NCI-H1092 treated with DMSO at 0.1 percent for 48 hours (cell line): ENCODE measurements around the gene ADAM12.

Experiments used
- DNase-seq: peaks from one replicate; lab custom pipeline; 2025; lab: John Stamatoyannopoulos, UW

The ADAM12 gene

DNA sequence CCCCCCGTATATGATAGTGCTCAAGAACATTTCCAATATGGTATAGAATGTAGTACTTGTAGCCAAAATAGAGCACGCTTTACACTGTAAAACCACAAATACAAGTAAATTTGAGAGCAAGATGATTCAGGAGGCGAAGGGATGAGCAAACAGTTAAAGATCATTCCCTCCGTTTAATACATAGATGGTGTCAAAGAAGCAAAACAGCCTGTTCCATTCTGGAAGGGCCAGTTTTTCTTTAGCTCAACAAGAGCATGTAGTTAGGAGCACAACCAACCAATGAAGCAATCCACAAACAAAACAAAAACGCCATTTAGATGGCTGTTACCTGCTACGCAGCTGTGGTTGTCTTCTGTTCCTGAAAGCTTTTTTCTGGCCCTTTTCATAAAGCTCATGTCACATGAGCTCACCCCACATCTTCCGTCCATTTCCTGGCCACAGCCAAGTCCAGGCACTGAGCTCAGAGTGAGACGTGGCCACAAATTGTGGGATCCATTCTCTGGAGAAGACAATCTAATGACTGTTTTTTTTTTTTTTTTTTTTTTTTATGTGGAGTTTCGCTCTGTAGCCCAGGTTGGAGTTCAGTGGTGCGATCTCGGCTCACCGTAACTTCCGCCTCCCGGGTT is 306.3 kb downstream of the ADAM12 start:
- no peak for DNase-seq

DNA sequence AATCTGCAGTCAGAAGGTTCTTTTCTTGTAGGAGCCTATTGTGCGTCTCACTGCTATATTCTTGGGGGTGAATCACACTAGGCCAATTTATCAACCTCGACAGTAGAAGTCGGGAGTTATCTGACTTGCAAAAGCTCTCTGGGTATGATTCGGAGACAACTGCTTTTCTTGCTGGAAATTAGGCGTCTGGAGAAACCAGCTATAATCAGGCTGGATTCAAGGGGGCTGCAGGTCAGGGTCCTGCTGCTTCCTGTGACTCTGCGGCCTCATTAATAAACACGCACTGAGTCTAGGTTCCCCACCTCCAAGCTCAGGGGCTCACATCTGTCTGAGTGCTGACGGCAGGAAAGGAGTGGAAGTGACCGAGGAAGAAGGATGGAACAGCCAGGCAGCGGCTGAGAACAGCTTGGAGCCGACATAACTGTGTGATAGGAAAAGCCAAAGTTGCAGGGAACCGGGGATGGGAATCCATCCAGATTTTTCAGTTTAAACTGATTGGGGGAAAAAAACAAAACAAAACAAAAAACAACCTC is 307.3 kb downstream of the ADAM12 start:
- no peak for DNase-seq

DNA sequence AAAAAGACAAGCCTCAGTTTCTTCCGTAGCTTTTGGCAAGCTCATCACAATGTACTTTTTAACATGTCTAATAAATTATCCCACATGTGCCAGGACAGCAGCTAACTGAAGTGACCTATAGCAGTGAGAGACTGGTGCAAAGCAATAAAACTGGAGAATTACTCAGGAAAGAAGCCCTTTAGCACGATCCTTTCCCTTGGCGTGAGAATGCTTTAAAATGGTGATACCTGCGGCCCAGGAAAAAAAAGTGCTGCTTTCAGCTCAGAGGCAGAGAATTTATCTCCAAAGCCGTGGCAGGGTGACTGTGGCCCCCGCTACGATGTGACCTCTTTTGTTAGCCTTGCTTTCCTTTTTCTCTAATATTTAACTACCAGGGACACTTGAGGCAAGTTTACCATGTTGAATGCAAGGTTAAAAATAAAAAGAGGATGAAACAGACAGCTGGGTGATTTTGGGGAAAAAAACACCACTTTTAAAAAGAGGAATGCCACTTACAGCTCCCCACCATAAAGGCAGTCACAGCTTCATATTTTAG is 307.9 kb downstream of the ADAM12 start:
- DNase-seq, result no peak

DNA sequence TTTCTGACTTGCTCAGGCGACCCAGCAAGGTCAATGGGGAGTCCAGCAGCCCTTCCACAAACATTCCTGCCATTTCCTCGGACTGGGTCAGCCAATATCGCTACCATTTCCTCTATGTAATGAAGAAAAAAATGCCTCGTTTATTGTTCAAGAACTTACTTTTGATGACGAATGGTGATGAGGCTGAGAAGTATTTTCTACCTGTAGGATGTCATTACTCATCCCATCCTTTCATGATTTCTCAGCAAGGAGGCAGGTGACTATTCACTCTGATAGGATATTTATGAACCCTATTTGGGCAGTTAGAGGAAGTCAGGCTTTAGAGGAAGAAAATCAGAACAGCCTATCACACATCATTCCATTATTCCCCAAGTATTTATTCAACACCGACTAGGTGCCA is 313.3 kb downstream of the ADAM12 start:
- DNase-seq, result no peak

DNA sequence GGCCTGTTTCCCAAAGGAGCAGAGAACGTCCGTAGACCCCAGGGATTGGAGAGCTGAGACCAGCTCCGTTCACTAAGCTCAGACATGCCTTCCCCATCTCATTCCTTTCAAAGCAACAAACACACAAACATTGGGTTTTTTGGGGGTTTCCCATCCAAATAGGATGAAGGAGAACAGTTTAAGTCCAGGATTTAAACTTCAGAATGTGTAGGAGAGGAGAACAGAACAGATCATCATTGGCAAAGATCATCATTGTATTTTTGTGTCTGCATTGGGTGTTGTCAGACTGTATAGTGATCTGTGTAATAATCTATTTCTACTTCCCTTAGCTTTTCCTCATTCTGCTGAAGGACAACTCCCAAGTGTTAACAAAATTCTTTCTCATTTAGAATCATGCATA is 314.0 kb downstream of the ADAM12 start:
- no peak for DNase-seq

DNA sequence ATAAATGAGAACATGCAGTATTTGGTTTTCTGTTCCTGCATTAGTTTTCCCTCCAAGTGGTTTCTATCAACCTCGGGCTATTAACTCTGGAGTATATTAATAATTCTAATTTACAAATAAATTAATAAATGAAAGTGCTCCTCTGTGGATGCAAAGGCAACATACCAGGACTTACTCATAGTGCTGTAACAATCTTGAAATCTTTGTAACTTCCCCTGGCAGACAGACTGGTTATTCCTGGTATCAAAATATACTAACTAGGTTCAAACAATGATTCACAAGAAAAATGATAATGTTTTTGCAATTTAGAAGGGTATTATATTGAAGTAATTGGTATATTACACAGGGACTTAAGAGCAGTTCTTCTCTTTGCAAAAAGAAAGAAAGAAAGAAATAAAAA is 314.7 kb downstream of the ADAM12 start:
- DNase-seq, result no peak

DNA sequence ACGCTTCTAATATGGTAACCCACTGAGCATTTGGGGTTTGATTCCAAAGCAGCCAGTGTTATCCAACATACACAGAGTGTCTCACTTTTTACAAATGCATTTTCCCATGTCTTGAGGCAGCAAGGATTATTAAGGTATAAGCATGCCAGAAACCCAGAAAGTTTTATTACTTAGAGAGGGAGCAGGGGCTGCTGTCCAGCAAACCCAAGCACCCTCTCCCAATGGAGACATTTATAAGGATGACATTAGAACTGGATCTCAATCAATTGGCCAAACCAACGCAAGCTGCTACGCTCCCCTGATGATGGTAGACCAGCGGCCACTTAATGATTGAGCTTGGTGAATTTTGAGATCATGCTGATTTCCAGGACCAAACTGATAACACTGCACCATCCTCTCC is 315.7 kb downstream of the ADAM12 start:
- no peak for DNase-seq

DNA sequence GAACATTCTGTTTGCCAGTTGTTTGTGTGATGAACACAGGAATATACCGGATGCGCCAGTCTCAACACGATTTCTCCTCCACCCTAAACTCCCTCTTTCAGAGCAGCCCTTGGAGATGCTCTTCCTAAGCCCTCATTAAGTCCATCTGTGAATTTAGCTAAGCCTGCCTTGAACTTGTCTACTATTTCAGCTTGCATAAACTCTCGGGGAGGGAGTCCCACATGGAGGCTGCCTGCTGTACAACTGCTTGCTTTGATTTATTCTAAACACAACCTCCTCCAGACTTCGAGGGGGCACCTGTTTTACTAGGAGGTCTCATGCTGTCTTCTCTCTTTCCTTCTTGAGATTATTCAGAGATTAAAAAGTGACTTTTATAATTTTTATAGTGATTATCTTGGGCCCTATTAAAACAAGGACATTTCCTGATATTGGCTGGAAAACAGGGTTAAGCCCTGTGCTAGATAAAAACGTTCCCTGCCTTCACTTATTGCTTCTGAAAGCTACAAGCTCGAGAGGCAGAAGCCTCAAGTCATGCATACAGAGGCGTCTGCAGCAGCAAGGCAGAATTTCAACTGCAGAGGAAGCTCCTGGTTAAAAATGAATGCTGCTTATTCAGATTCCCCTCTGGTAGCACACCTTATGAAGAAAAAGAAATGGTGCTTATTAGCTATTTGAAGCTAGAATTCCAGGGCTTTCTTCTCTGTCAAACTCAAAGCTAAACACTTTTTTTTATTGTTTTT is 317.6 kb downstream of the ADAM12 start:
- no peak for DNase-seq

DNA sequence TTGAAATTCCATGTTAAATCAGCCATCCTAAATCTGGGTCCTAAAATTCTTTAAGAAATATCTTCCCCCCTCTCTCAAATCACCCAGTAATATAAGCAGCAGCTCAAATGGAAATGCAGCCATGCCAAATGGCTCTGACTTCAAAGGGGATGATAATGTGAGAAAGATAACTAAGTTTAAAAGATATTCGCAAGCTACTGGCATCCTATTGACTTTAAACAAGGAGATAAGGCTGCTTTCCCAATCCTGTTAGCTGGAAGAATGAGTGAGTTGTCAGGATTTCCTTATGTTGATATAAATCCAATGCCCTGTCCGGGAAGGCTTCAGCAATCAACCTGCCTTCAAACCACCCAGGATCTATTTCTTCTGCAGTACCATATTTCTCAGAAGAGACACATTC is 320.0 kb downstream of the ADAM12 start:
- DNase-seq, result no peak

DNA sequence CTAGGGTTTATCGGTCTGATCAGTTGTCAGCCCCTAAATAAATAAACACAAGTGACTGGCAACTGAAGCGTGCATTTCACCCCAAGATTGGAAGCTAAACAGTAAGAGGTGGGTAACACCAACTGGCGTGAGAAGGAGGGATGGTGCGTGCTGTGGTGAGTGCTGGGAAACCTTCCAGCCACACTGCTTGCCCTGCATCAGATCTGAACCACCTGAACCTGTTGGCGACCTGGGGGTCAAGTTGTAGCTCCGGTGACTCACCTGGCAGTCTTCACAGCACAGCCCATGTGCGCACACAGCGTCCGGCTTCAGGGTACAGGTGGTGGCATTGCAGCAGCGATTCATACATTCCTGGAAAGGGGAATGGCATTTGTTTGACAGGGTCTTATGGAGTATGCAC is 321.8 kb downstream of the ADAM12 start:
- no peak for DNase-seq

DNA sequence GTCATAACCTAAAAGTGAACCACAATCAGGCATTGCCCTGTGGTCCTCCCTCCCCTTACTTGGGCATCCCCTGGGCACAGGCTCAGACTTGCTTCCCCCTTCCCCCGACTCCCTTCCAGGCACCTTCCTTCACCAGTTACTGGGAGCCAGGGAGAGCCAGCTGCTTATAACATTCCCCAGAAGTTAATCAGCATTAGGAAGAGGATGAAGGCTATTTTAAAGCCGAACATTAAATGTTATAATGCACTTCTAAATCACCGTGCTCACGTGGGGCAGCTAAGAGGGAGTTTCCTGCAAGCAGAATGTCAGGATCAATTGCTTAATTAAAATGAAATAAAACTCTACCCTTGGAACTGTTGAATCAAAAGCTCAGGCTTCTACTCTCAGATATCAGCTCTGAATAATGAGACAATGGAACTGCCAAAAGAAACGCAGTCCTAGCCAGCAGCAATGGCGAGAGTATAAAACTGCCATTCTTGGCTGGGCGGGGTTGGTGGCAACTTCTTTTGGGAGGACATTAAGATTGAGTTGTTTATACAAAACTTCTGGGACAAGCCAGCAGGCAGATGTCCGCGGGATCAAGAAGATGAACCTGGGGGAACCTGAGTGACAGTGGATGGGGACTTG is 322.4 kb downstream of the ADAM12 start:
- DNase-seq, result no peak

DNA sequence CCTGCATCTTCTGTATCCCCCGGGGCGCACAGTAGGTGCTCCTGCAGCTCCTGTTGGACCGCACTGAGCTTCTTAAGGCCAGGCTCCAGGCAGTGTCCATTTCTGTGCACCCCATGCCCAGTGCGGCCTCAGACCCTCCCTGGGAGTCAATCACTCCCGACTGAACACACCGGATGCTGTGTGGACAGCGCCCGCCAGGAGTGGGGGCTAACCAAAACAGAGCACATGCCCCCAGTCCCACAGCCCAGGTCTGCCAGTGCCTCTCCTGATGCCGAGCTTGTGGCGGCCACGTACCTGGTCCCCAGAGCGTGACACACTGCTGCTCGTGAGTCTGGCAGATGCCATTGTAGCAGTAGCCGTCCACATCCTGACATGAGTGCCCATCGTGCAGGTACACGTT is 323.8 kb downstream of the ADAM12 start:
- DNase-seq, result no peak

DNA sequence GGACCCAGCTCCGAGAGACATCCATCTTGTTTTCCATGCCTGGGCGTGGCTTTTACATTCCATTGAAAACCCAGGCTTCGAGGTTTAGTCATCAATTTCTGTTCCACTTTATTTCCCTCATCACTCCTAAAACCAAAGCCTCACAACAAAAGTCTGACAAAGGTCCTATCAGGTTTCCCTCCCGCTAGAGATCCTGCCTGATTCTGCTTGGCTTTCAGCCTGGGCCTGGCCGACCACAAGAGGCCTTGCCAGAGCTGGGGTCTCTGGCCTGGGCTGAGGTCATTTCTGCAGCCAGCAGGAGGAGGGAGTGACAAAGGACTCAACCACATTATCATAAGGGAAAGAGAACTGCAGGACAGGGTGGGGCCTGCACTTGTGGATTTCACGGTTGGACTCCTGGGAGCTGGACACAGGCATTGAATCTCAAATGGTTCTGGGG is 324.9 kb downstream of the ADAM12 start:
- DNase-seq, result no peak

DNA sequence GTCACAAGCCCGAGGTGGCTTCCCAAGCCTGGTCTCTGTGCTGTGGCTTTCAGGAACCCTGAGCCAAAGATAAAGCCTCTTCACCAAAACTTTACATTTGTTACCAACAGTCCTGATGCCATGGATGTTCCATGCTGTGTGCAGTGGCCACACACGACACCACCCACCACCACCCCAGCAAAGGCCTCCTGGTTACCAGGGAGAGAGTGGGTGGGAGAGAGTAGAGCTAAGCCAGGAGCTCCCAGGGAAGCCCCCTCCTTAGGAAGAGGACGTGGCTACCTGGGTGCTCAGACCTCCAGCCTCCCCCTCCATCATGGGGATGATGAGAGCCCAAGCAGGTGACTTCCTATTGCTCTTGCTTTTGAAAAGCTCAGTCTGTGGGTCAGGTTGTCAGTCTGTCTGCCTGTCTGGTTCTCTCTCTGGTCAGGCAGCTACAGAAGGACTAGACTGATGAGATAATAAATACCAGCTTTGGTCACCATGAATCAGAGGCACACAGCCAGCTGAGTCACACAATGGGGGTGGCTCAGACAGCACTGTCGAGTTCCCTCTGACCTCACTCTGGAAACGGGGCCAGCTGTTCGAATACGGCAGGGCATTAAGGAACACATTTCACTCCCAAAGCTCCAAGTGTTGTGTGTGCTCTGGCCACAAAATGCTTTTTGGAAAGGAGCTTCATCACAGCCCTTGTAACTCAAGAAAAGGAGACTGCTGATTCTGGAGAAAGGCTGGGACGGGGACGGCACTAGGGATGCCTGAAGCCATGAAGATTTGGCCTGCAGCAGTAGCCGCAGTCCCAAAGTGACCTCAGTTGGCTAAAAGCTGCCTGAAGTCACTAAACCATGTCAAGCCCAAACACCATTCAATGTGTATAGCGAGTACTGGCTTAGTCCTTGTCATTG is 325.9 kb downstream of the ADAM12 start:
- DNase-seq, result no peak

DNA sequence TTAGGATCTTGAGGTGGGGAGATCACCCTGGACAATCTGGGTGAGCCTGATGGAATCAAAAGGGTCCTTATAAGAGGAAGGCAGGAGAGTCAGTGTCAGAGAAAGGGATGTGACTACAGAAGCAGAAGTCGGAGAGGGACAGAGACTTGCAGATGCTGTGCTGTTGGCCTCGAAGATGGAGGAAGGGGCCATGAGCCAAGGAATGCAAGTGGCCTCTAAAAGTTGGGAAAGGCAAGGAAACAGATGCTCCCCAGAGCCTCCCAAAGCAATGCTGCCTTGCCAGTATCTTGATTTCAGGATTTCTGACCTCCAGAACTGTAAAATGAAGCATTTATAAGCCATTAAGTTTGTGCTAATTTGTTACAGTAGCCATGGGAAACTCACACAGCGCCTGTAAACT is 326.8 kb downstream of the ADAM12 start:
- DNase-seq, result no peak

DNA sequence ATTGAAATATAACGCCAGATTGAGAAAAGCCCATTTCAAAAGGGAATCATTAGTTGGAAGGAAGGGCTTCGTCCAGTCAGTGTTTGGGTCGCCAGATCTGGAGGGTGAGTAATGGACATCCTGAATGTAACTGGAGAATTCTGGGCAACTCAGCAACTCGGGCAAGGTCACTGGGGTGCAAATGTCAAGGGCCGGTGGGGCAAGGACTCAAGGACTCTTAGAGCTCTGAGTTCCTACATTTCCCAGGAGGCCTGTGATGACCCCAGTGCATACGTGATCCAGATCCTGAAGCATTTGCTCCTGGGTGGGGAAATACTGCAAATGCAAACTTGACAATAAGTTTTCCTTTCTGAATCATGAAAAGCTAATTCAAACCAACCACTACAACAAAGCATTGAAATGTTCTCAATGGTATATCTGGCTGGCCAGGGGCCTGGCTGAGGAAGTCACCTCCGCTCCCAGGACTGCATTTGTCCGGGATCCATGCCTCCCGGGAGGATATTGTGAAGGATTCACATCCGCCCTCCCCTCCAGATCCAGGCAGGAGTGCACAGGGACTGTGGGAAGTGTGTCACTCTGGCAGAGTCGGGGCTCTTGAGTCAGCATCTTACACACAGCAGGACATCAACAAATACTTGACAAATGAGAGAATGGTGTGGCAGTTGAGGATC is 327.9 kb downstream of the ADAM12 start:
- DNase-seq, result no peak

DNA sequence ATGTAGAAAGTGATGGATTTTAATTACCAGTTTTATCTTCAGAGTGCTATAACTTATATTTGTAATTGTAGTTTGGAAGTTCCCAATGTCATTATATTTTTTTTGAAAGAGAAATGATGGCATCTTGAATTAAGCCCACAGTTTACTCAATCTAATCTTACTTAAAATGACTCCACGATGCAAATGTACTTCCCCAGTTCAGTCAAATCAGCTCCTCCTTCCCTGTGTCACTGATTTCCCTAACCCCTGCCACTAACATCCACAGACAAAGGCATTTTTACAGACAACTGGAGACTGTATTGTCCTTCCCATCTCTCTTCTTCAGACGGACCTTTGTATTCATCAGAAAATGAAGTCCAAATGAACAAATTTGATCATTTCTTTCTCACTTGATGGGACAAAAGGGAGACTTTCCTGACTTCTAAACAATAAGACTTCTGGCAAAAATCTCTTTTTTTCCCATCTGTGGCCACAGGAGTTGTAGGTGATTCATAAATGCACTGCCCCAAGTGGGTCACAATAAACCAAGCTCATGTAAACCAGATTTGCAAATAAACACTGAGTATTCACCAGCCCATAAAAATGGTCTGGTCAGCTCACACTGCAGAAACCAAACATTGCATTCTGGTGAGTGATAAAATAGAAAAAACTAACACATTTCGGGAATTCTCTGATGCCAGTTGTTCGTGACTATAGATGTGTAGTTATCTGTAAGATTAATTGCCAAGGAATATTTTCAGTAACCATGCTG is 329.0 kb downstream of the ADAM12 start:
- DNase-seq, result no peak

DNA sequence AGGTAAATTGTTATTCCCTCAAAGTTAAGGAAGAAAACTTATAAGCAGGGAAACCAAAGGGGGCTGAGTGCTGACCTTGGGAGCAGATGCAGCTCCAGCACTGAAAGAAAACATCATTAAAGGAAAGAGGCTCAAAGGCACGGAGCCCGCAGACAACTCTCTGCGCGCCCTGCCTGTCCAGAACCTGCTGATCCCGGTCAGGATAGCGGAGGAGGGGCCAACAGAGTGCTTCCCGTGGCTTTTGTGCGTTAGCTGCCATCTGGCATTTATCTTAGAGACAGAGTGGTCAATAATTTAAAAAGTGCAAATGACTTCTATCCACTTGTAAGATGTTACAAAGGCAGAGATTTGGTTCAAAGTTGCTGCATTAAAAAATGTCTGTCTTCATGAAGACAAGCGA is 329.8 kb downstream of the ADAM12 start:
- no peak for DNase-seq

DNA sequence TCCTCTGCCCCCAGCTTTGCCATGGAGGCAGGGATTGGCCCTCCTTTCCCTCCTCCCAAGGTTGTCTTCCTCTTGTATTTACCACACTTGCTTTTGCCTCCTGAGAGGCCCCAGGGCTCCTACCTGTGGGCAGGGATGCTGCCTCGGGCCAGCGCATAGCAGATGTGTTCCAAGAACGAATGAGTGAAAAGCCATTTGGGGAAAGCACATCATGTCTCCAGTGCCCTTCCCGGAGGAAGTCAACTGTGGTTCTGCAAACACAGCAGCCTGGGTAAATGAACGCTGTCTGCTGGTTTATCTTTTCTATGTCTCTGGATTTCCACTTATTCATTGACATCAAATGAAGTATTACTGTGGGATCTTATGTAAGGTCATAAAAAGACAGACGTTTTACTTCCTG is 330.2 kb downstream of the ADAM12 start:
- no peak for DNase-seq

DNA sequence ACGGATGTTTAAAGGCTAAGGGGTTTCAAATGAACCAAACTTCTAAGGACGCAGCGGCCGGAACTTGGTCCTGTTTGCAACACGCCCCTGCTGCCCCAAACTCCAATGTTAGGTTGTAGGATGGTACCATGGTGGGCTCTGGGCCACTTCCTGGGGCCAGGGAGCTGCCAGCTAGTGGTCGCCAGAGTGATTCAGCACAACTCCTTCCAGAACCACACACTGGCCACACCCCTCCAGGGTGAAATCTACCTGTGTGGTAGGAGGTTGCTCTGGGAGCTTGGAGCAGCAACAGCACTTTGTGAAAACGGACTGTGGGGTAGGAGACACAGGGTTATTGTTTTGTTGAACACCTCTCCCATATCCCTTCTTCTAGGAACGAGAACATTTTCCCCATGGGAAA is 330.8 kb downstream of the ADAM12 start:
- DNase-seq, result no peak

DNA sequence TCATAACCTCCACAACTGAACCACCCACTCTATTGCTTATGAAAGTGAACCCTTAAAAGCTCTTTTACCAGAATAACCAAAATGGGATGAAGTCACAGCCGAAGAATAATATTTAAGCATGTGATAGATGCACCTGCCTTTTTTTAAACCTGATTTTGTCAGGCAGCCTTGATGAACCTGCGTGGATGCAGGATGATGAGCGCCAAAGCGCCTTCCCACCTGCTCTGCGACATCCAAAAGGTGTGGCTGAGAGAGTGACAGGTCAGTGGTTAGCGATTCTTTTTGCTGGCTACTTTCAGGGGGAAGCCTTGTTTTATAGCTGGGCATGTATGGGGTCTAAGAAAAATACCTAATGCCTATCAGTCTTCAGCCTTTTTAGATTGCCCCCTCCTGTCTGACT is 334.1 kb downstream of the ADAM12 start:
- DNase-seq, result no peak
